Measurements from ENCODE around the gene DHRS7B.
"Not testable (repeated sequence)": the region's sequence is repeated elsewhere in the genome, so short reads cannot be mapped to it uniquely, and the experiment has no call there.

The DHRS7B gene

DNA sequence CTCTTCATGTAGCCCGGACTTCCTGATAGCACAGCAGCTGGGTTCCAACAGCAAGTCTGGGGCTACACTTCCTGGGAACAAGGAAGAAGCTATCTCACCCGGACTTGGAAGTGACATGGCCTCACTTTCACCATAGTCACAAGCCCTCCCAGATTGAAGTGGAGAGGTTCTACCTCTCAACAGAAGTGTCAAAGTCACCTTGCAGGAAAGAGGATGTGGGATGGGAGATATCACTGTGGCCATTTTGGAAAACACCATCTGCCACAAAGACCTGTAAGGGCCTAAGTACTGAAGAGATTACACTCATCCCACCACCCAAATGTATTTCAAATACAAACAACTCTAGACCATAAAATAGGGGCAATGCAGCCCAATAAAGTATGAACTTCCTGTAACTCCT, 29.9 kb upstream of the DHRS7B start:
- ChIA-PET POLR2A (no interaction called here), CTCF (no interaction called here)
- no peak overlapping the region for H3K4me3 ChIP-seq (ENCODE audit: low read depth, low read length)
- no peak for TF ChIP-seq CTCF (IDR thresholded peaks at IDR 0.05; ENCODE audit: insufficient read depth, low read length, missing control alignments)
- no peak for DNase-seq (ENCODE audit: low read depth, low spot score)

GRCh38 chr17:21098934-21099689, 27.7 kb upstream of the DHRS7B start:
- no peak for TF ChIP-seq CTCF (IDR thresholded peaks at IDR 0.05; ENCODE audit: insufficient read depth, low read length, missing control alignments)
- CTCF ChIA-PET, result interaction anchor here (0.6 to 2.8 kb wide), 8 partner anchors 8 to 1362 kb away, joined by 3 to 25 read pairs (median 4); no protein-coding TSS in a partner anchor
- no peak for DNase-seq (ENCODE audit: low read depth, low spot score)
- POLR2A ChIA-PET, result no interaction called here
- peak overlapping the region; percentile 72 for H3K4me3 ChIP-seq (ENCODE audit: low read depth, low read length)

DNA sequence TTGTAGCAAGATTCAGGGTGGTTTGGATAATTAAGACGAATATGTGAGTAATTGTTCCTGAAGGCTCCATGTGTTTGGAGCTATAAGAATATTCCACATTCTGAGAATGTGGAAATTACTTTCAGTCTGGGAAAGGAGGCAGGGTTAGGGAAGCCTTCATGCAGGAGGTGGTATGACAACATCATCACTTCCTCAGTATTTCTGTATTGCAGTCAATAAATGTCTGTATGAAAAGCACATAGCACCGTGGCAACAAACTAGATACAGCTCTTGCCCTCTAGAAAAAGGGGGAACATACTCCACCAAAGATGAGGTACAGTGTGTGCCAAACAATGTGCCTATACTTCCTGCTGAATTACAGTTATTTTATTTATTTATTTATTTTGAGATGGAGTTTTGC, 26.1 kb upstream of the DHRS7B start:
- DNase-seq (ENCODE audit: low read depth, low spot score), result no peak
- ChIA-PET CTCF (interaction anchor here (0.7 to 2.8 kb wide), 4 partner anchors 10 to 27 kb away, joined by 3 to 25 read pairs (median 7); no protein-coding TSS in a partner anchor), POLR2A (no interaction called here)
- H3K4me3 ChIP-seq (ENCODE audit: low read depth, low read length), result no peak overlapping the region
- TF ChIP-seq CTCF (IDR thresholded peaks at IDR 0.05; ENCODE audit: insufficient read depth, low read length, missing control alignments), result no peak

GRCh38 chr17:21104608-21105007, 22.2 kb upstream of the DHRS7B start:
- TF ChIP-seq CTCF (IDR thresholded peaks at IDR 0.05; ENCODE audit: insufficient read depth, low read length, missing control alignments), result no peak
- CTCF ChIA-PET, result interaction anchor here (3.5 kb wide), 1 partner anchor 15 kb away, joined by 27 read pairs; no protein-coding TSS in a partner anchor
- DNase-seq (ENCODE audit: low read depth, low spot score), result no peak
- no peak overlapping the region for H3K4me3 ChIP-seq (ENCODE audit: low read depth, low read length)
- POLR2A ChIA-PET, result no interaction called here

- DNase-seq (ENCODE audit: low read depth, low spot score), result no peak
- ChIA-PET POLR2A (no interaction called here), CTCF (interaction anchor here (3.5 kb wide), 1 partner anchor 14 kb away, joined by 27 read pairs; no protein-coding TSS in a partner anchor)
- no peak for TF ChIP-seq CTCF (IDR thresholded peaks at IDR 0.05; ENCODE audit: insufficient read depth, low read length, missing control alignments)
- no peak overlapping the region for H3K4me3 ChIP-seq (ENCODE audit: low read depth, low read length)
These were observed 21.5 kb upstream of the DHRS7B start for GRCh38 chr17:21105064-21105894.

GRCh38 chr17:21106316-21106715, 20.4 kb upstream of the DHRS7B start:
- ChIA-PET POLR2A (no interaction called here), CTCF (interaction anchor here (0.6 to 4.1 kb wide), 3 partner anchors 12 to 405 kb away, joined by 3 to 40 read pairs (median 27); no protein-coding TSS in a partner anchor)
- no peak for TF ChIP-seq CTCF (IDR thresholded peaks at IDR 0.05; ENCODE audit: insufficient read depth, low read length, missing control alignments)

GRCh38 chr17:21107067-21107650, 19.6 kb upstream of the DHRS7B start:
- DNase-seq (ENCODE audit: low read depth, low spot score); POLR2A ChIA-PET; H3K4me3 ChIP-seq (ENCODE audit: low read depth, low read length): not testable (repeated sequence)
- CTCF ChIA-PET, result interaction anchor here (4.1 kb wide), 1 partner anchor 11 kb away, joined by 40 read pairs; no protein-coding TSS in a partner anchor

More at GRCh38 chr17:21106316-21106715, 20.4 kb upstream of the DHRS7B start:
- H3K4me3 ChIP-seq (ENCODE audit: low read depth, low read length), result no peak overlapping the region
- DNase-seq (ENCODE audit: low read depth, low spot score), result no peak

Data from AG04449 (cell line).